HepG2 (cell line): ENCODE data around the gene CHAF1A. TPM values are rescaled to one million over a fixed set of nuclear protein-coding genes. Genes with fewer than 3 reads are reported as not detected.

ENCODE experiments used
- ATAC-seq: fragments of 200-7000 bp; cut with Tn5 transposase; 3 replicates; pipeline ENCODE4 v1.9.1; 2020; ENCODE audit warnings: mild to moderate bottlenecking, moderate library complexity
- BruUV-seq: library from RNA; stranded (reverse); fragments of 400-500 nt; replicated peaks from 2 replicates; lab custom pipeline; 2021; lab: Mats Ljungman, UMichigan
- CTCF ChIA-PET: fragments of 300-600 bp; formaldehyde crosslinking; extraction: SDS; loops from one replicate; lab custom pipeline; 2021; ENCODE audit warnings: low total read pairs, inconsistent platforms, low intra/inter-chr PET ratio; lab: Yijun Ruan, JAX
- POLR2A ChIA-PET: fragments of 350-600 bp; sonication (Branson Sonifier 250); formaldehyde crosslinking; loops from one replicate; lab custom pipeline; 2020; ENCODE audit warnings: antibody characterized with exemption, inconsistent platforms; lab: Yijun Ruan, JAX
- DNase-seq: peaks from one replicate; pipeline ENCODE4 v3.0.0-alpha.2; 2015; ENCODE audit warnings: low spot score
- FAIRE-seq: peaks from 3 replicates; lab custom pipeline; 2011; peaks lifted over from hg19 to GRCh38; lab: Jason Lieb, UNC
- H2AFZ ChIP-seq: one replicate; pipeline ENCODE4 v1.6.1; 2011; ENCODE audit warnings: low read length, inconsistent platforms
- H3K27ac ChIP-seq: fragments of 300-600 bp; 3 replicates; pipeline ENCODE4 v1.8.0; 2011; ENCODE audit warnings: mixed run types, mild to moderate bottlenecking, mixed read lengths, low read length, inconsistent platforms; ENCODE audit not compliant: insufficient read depth; ENCODE audit errors: extremely low read length
- H3K27me3 ChIP-seq, 2 experiments: fragments of 200-600 bp in 1 of 2; 2 replicates in 1 of 2; 3 replicates in 1 of 2; pipeline versions ENCODE4 v1.6.0 to v1.8.0; 2011; ENCODE audit warnings: low read length in 2 of 2, mild to moderate bottlenecking in 2 of 2, moderate library complexity in 2 of 2, inconsistent platforms in 1 of 2; ENCODE audit not compliant: insufficient read depth in 2 of 2, control insufficient read depth in 1 of 2
- H3K36me3 ChIP-seq, 2 experiments: fragments of 200-600 bp in 1 of 2; replicated peaks in 1 of 2; 2 replicates in 1 of 2; 3 replicates in 1 of 2; pipeline versions ENCODE4 v1.5.1 to v1.8.0; 2011; ENCODE audit warnings: low read length in 2 of 2, inconsistent platforms in 1 of 2; ENCODE audit not compliant: insufficient read depth in 2 of 2, control insufficient read depth in 1 of 2
- H3K4me1 ChIP-seq: 2 replicates; pipeline ENCODE4 v1.5.1; 2012; ENCODE audit warnings: low read length, inconsistent platforms; ENCODE audit not compliant: insufficient read depth
- H3K4me2 ChIP-seq: 2 replicates; pipeline ENCODE4 v1.6.0; 2011; ENCODE audit warnings: low read depth, low read length, inconsistent platforms
- H3K4me3 ChIP-seq, 3 experiments: fragments of 200-600 bp in 1 of 3; sonication (generic), shearing (Covaris generic) in 1 of 3; replicated peaks in 1 of 3; 2 replicates each; pipeline ENCODE4 v1.5.1; 2011 to 2016; ENCODE audit warnings: low read length in 3 of 3, inconsistent platforms in 2 of 3, low read depth in 2 of 3, mild to moderate bottlenecking in 2 of 3, control low read depth in 1 of 3, mixed read lengths in 1 of 3; ENCODE audit not compliant: insufficient read depth in 1 of 3
- H3K79me2 ChIP-seq: one replicate; pipeline ENCODE4 v1.6.1; 2011; ENCODE audit warnings: low read length, inconsistent platforms; ENCODE audit not compliant: insufficient read depth
- H3K9ac ChIP-seq: 2 replicates; pipeline ENCODE4 v1.6.0; 2011; ENCODE audit warnings: mild to moderate bottlenecking, low read depth, low read length, inconsistent platforms; ENCODE audit not compliant: insufficient read depth
- H3K9me3 ChIP-seq: 2 replicates; pipeline ENCODE4 v1.5.1; 2012; ENCODE audit warnings: mild to moderate bottlenecking, low read length
- H4K20me1 ChIP-seq: 2 replicates; pipeline ENCODE4 v1.6.0; 2011; ENCODE audit warnings: inconsistent platforms, mild to moderate bottlenecking, low read length, moderate library complexity; ENCODE audit not compliant: insufficient read depth
- AGO2 ChIP-seq: fragments of 200-400 bp; formaldehyde crosslinking; optimal IDR thresholded peaks from 2 replicates; pipeline ENCODE3; 2017; ENCODE audit warnings: mild to moderate bottlenecking, low read depth, low read length, moderate library complexity
- HNRNPL ChIP-seq: fragments of 200-400 bp; formaldehyde crosslinking; IDR thresholded peaks from 2 replicates; pipeline ENCODE4 v1.6.1; 2017; ENCODE audit warnings: mild to moderate bottlenecking, low read depth, low read length
- POLR2A ChIP-seq, 2 experiments: IDR thresholded peaks; 2 replicates each; pipeline ENCODE4 v1.6.1; 2011; ENCODE audit warnings: low read depth in 2 of 2, low read length in 2 of 2, mild to moderate bottlenecking in 1 of 2, moderate library complexity in 1 of 2; ENCODE audit not compliant: insufficient read depth in 1 of 2
- POLR2G ChIP-seq: fragments of 200-400 bp; formaldehyde crosslinking; IDR thresholded peaks from 2 replicates; pipeline ENCODE4 v1.6.1; 2018; ENCODE audit warnings: mild to moderate bottlenecking, low read depth, low read length, moderate library complexity
- RBFOX2 ChIP-seq: fragments of 200-400 bp; formaldehyde crosslinking; IDR thresholded peaks from 2 replicates; pipeline ENCODE4 v1.6.1; 2017; ENCODE audit warnings: low read depth, mild to moderate bottlenecking, low read length
- RBM22 ChIP-seq: fragments of 200-400 bp; formaldehyde crosslinking; optimal IDR thresholded peaks from 2 replicates; pipeline ENCODE3; 2017; ENCODE audit warnings: mild to moderate bottlenecking, low read length, moderate library complexity
- ZNF710 ChIP-seq: sonication (generic); formaldehyde crosslinking; IDR thresholded peaks from 2 replicates; pipeline ENCODE4 v1.5.0; 2020; ENCODE audit warnings: mild to moderate bottlenecking, missing genetic modification reagents, borderline replicate concordance
- ZNF747 ChIP-seq: sonication (generic); formaldehyde crosslinking; IDR thresholded peaks from 2 replicates; pipeline ENCODE4 v1.8.1; 2023; ENCODE audit warnings: missing genetic modification reagents, mild to moderate bottlenecking, borderline replicate concordance
- WGBS: methylation state at CpG from one replicate; pipeline ENCODE4 v1.1.6; 2017; ENCODE audit warnings: low lambda C conversion rate; 5-methylcytosine and 5-hydroxymethylcytosine counted together
- in situ Hi-C: cut with HindIII; loops from 2 replicates; pipeline ENCODE4 v1.10.0; 2017; ENCODE audit warnings: low pct_unique_long_range_greater_than_20kb; ENCODE audit not compliant: extremely low pct_ligation_motif_present
- intact Hi-C: fragments of 100-400 bp; cut with micrococcal nuclease; formaldehyde crosslinking; loops from one replicate; pipeline ENCODE4 v1.10.0; 2022; ENCODE audit not compliant: unreplicated experiment
- polyA plus RNA-seq, 8 experiments: library from polyadenylated mRNA; depleted of rRNA in 3 of 8; stranded (reverse) in 7 of 8; unstranded in 1 of 8; fragments of >200 nt; fragmentation: Illumina TruSeq in 4 of 8; extraction: Trizol in 4 of 8; gene quantifications; 2 replicates each; pipeline versions ENCODE4 v1.2.1 to v1.2.3, GENCODE V29; 2011 to 2016; ENCODE audit warnings: low read depth in 4 of 8, missing spikeins in 1 of 8, mixed read lengths in 1 of 8; ENCODE audit not compliant: insufficient read depth in 1 of 8
- total RNA-seq, 5 experiments: library from RNA; depleted of rRNA; stranded (reverse); fragments of >200 nt; fragmentation: Illumina TruSeq; extraction: Trizol; gene quantifications; 2 replicates each; pipeline ENCODE4 v1.2.3, GENCODE V29; 2016; ENCODE audit warnings: low read depth in 1 of 5

CHAF1A gene
- total and polyA plus RNA-seq, 2 of the 13 experiments (the other 11 are each of a cell fraction or from before 2014, with no cell fraction given): 11.0 to 34.8 TPM

- TF ChIP-seq POLR2G: 0 out of 2 replicates have a peak, but pooled peaks have one; percentile 17
- TF ChIP-seq RBM22: peak; percentile 6
Observed at GRCh38 chr19:4358709-4359626, 43.5 kb upstream of the CHAF1A start (continued).

GRCh38 chr19:4359627-4360000, 42.8 kb upstream of the CHAF1A start:
- no peak overlapping the region for H3K27ac ChIP-seq
- DNase-seq (no peak), ATAC-seq (no peak; the same call in 2 of the 3 replicates), FAIRE-seq (no peak)
- peaks cover 19 to 44% of the 10 kb centered on the region in 2 experiments; a peak in 4 of 5 replicates for H3K36me3 ChIP-seq
- intact Hi-C loops: no loop called here
- no peak overlapping the region for H3K4me2 ChIP-seq
- no peaks in the 10 kb centered on the region for H3K9me3 ChIP-seq
- 95% methylated on average over 4 of the region's 13 CpGs for WGBS
- no peak overlapping the region for H3K9ac ChIP-seq
- no peaks in the 10 kb centered on the region for H4K20me1 ChIP-seq
- no peaks in the 10 kb centered on the region for H3K79me2 ChIP-seq
- no peaks in the 10 kb centered on the region for H3K27me3 ChIP-seq
- in situ Hi-C loops: no loop called here
- TF ChIP-seq RBM22 (peak; percentile 8), HNRNPL (0 out of 2 replicates have a peak, but pooled peaks have one; percentile 5), RBFOX2 (peak; percentile 47; the same call in 1 of the 2 replicates), ZNF710 (CRISPR knock-in tag) (no peak), AGO2 (peak; percentile 90), ZNF747 (CRISPR knock-in tag) (no peak), POLR2A (IDR thresholded peaks at IDR 0.05; ENCODE audit: insufficient read depth in 1 of 2, low read depth in 2 of 2, low read length in 2 of 2) (peak in 1 of 2 experiments; percentile 45; a peak in 2 of 4 replicates)
- no peaks in the 10 kb centered on the region for H3K4me1 ChIP-seq
- ChIA-PET POLR2A (interaction anchor here (1.1 to 3.2 kb wide), 3 partner anchors 16 to 28 kb away, joined by 3 to 11 read pairs (median 10); partner anchors contain the start of gene MPND), CTCF (no interaction called here)
- H3K4me3 ChIP-seq: no peak overlapping the region
- H2AFZ ChIP-seq: no peak overlapping the region
- no TSS peak for BruUV-seq
